Activated CD4-positive, alpha-beta T cell treated with anti-CD3 and anti-CD28 coated beads, Interleukin-2, amount 50 U/mL, for 16 hours (primary cell): ENCODE data around the gene OR8D2.
"Not testable (repeated sequence)": the region's sequence is repeated elsewhere in the genome, so short reads cannot be mapped to it uniquely, and the experiment has no call there.

Experiments used
- DNase-seq: peaks from one replicate; pipeline ENCODE4 v3.0.0-alpha.2; 2020

Gene OR8D2

DNA sequence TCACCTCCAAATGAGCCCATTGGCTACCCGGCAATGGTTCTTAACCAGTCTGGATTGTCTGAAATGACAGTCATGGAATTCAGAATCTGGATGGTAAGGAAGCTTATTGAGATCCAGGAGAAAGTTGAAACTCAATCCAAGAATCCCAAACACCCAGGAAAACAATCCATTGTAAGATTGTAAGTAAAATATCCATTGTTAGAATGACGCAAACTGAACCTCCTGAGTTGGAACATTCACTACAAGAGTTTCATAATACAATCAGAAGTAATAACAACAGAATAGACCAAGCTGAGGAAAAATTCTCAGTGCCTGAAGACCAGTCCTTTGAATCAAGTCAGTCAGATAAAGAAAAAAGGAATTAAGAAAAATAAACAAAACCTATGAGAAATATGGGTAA lies 41.7 kb downstream of the OR8D2 start:
- no peak for DNase-seq

DNA sequence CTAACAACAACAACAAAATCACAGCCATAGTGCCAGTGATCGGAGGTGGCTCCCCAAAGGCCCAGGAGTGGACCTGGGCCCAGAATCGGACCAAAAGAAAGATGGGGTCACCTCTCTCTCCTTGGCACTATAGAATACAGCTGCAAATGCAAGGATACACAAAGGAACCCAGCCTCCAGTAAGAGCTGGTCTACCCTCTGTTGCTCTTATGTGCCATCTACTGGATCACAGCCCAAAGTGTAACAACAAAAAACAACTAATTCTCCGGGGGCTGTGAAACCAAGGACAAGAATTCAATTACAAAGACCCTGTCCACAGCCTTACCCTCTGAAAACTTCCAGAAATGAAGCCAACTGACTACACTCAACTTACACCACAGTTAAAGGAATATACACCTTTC lies 42.2 kb downstream of the OR8D2 start:
- no peak for DNase-seq

DNA sequence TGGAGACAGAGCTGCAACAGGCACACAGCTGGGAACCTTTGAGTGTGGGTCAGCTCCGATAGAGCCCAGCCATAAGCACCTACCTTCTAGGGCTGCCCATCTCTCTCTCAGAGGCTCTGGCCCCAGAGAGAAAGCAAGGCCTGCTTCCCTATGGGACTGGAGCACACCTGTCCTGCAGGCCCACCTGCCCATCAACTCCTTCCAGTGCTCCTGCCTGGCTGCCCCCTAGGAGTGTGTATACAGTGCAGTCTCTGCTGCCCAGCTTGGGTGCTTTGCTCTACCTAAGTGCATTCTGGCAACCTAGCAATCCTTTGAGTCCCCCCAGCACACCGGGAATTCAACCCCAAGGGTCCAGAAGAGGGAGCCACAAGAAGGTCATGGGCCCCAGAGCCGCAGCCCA lies 42.8 kb downstream of the OR8D2 start:
- DNase-seq: no peak

DNA sequence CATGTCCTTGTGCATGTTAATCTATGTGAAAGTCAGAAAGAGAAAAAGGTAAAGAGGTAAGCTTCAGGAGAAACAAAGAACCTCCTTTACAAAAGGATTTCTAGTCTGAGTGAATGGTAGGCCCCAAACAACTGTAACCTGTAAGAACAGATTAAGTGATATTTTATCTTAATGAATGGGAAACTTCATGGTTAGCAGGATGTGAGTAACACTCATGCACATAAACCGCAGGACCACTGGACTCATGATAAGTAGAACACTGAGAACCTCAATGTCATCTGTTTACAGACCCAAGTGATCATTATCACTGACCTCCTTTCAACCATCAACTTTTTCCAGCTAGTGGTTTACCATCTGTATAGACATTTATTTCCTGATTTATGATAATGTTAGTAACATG lies 43.9 kb downstream of the OR8D2 start:
- peak; percentile 42 for DNase-seq

DNA sequence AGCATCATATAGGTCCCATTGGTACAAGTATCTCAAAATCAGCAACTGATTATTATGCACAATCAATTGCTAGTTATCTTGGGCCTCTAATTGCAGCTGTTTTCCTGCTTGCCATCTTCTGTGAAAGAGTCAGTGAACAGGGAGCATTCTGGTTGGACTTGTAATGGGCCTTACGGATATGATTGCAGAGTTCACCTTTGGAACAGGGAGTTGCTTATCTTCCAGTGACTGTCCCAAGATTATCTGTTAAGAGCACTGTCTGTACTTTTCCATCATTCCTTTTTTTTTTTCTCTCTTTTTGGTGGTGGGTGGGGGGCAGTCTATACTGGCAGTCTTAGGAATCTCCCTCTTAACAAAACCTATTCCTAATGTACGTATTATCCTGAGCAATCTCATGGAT lies 46.0 kb downstream of the OR8D2 start:
- DNase-seq: no peak

DNA sequence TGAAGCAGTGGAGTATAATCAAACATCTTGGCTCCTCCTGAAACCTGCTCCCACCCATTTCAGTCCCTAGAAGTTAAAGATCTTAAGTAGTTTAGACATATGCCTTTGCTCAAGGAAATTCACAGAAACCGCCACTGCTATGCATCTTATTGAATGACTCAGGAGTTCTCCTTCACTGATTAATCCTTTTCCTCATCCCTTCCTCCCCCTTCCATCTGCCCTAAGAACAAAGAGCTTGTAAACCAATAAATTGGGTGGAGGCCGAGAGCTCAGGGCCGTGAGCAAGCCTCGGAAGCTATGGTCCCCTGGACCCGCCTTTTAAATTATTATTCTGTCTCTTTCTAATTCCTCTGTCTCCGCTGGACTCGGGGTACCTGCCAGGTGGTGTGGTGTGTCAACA lies 49.1 kb downstream of the OR8D2 start:
- not testable (repeated sequence) for DNase-seq
